ENCODE data around the gene PLCB1. TPM values are rescaled to one million over a fixed set of nuclear protein-coding genes. Genes with fewer than 3 reads are reported as not detected.

Gene PLCB1
- total RNA-seq, 1 experiment from 2014 or later, result 6.0 TPM

DNA sequence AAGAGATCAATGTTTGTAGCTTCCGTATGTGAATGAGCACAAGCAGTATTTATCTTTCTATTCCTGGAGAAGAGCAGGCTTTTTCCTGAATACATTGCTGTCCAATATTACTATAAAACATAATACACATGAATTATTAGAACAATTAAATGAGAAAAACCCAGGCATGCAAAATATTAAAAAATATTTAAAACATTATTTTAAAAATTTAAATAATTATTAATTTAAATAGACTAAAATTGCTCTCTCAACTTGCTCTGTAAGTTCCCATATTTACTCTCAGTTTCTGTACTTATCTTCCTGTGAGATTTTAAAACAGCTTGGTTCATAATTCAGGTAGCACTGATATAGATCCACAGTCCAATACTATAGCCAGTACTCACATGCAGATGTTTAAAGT, 97.0 kb downstream of the PLCB1 start:
- H3K27me3 Mint-ChIP-seq (ENCODE audit: unreplicated experiment), result peaks cover 13% of the 10 kb centered on the region
- intact Hi-C loops (cut with micrococcal nuclease; ENCODE audit: unreplicated experiment), result no loop called here

DNA sequence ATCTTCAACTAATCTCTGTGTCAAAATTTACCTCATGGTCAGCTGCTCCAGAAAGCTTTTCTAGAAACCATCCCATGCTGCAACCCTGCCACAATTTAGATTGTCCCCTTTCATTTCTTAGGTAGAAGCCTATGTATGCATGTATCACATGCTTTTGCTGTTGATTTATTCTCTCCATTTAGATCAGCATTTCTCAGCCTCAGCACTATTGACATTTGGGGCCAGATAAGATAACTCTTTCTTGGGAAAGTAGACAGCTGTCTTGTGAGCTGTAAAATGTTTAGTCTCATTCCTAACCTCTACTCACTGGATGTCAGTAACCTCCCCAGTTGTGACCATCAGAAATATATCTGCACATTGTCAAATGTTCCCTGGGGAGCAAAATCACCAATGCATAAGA, 99.0 kb downstream of the PLCB1 start:
- intact Hi-C loops (cut with micrococcal nuclease; ENCODE audit: unreplicated experiment), result no loop called here
- TF ChIP-seq, protein P1, sequence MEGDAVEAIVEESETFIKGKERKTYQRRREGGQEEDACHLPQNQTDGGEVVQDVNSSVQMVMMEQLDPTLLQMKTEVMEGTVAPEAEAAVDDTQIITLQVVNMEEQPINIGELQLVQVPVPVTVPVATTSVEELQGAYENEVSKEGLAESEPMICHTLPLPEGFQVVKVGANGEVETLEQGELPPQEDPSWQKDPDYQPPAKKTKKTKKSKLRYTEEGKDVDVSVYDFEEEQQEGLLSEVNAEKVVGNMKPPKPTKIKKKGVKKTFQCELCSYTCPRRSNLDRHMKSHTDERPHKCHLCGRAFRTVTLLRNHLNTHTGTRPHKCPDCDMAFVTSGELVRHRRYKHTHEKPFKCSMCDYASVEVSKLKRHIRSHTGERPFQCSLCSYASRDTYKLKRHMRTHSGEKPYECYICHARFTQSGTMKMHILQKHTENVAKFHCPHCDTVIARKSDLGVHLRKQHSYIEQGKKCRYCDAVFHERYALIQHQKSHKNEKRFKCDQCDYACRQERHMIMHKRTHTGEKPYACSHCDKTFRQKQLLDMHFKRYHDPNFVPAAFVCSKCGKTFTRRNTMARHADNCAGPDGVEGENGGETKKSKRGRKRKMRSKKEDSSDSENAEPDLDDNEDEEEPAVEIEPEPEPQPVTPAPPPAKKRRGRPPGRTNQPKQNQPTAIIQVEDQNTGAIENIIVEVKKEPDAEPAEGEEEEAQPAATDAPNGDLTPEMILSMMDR (IDR thresholded peaks at IDR 0.05; ENCODE audit: unreplicated experiment), result no peak
- DNase-seq, result no peak
- no peaks in the 10 kb centered on the region for H3K36me3 Mint-ChIP-seq (ENCODE audit: insufficient read depth, unreplicated experiment)
- no peak overlapping the region for H3K27ac Mint-ChIP-seq (ENCODE audit: unreplicated experiment)
- CTCF ChIA-PET, result no interaction called here
- H3K4me3 Mint-ChIP-seq (ENCODE audit: low read depth, unreplicated experiment), result no peak overlapping the region
- no peaks in the 10 kb centered on the region for H3K4me1 Mint-ChIP-seq (ENCODE audit: low read depth, unreplicated experiment)
- peaks cover 13% of the 10 kb centered on the region for H3K27me3 Mint-ChIP-seq (ENCODE audit: unreplicated experiment)
- no TSS peak for BruUV-seq (replicated peaks)
- no peaks in the 10 kb centered on the region for H3K9me3 Mint-ChIP-seq (ENCODE audit: low read depth, unreplicated experiment)

More for the DNA sequence above, 97.0 kb downstream of the PLCB1 start:
- Mint-ChIP-seq H3K4me1 (ENCODE audit: low read depth, unreplicated experiment) (no peaks in the 10 kb centered on the region), H3K9me3 (ENCODE audit: low read depth, unreplicated experiment) (no peaks in the 10 kb centered on the region), H3K27ac (ENCODE audit: unreplicated experiment) (no peak overlapping the region), H3K4me3 (ENCODE audit: low read depth, unreplicated experiment) (no peak overlapping the region), H3K36me3 (ENCODE audit: insufficient read depth, unreplicated experiment) (no peaks in the 10 kb centered on the region)
- DNase-seq, result no peak
- CTCF ChIA-PET, result no interaction called here
- no TSS peak for BruUV-seq (replicated peaks)
- TF ChIP-seq, protein P1 (IDR thresholded peaks at IDR 0.05; ENCODE audit: unreplicated experiment), result no peak

DNA sequence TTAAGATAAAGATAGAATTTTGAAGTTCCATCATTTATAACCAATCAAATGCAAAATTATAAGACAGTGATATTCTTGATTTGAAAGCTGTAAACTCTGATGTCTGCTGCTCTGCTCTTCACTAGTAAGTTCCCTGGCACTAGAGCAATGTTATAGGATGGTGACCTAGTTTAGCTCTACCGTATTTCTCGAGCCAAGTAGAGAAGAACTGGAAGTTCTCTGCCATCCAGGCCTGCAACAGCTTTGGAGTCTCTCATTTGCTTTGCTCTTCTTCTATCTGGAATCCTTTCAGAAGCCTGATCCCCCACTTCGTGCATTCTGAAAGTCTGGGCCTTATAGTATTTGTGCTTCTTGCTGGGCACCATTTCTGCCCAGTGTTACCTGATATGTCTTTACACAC, 100.3 kb downstream of the PLCB1 start:
- CTCF ChIA-PET, result no interaction called here
- Mint-ChIP-seq H3K36me3 (ENCODE audit: insufficient read depth, unreplicated experiment) (no peaks in the 10 kb centered on the region), H3K27me3 (ENCODE audit: unreplicated experiment) (peaks cover 13% of the 10 kb centered on the region), H3K27ac (ENCODE audit: unreplicated experiment) (no peak overlapping the region), H3K4me3 (ENCODE audit: low read depth, unreplicated experiment) (no peak overlapping the region), H3K9me3 (ENCODE audit: low read depth, unreplicated experiment) (no peaks in the 10 kb centered on the region), H3K4me1 (ENCODE audit: low read depth, unreplicated experiment) (no peaks in the 10 kb centered on the region)
- intact Hi-C loops (cut with micrococcal nuclease; ENCODE audit: unreplicated experiment), result no loop called here
- no TSS peak for BruUV-seq (replicated peaks)
- no peak for DNase-seq
- TF ChIP-seq, protein P1 (IDR thresholded peaks at IDR 0.05; ENCODE audit: unreplicated experiment), result no peak

DNA sequence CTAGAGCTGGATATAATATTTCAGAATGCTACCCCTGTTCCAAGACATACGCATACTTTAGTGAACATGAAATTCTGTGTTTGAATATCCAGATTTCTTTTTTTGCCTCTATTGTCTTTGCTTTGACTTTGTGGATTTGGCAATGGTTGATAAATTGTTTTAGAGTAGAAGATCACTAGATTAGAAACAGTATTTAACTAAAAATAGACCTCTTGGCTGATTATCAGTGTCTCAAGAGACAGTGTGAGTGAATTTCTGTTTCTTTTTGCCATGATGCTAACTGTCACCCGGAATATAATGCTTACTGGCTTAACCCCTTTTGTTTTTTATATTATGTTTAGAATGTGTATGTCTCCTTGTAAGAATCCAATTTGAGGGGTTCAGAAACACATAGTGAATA, 102.5 kb downstream of the PLCB1 start:
- no TSS peak for BruUV-seq (replicated peaks)
- Mint-ChIP-seq H3K27me3 (ENCODE audit: unreplicated experiment) (peaks cover 13% of the 10 kb centered on the region), H3K36me3 (ENCODE audit: insufficient read depth, unreplicated experiment) (no peaks in the 10 kb centered on the region), H3K4me3 (ENCODE audit: low read depth, unreplicated experiment) (no peak overlapping the region), H3K4me1 (ENCODE audit: low read depth, unreplicated experiment) (no peaks in the 10 kb centered on the region), H3K9me3 (ENCODE audit: low read depth, unreplicated experiment) (no peaks in the 10 kb centered on the region), H3K27ac (ENCODE audit: unreplicated experiment) (no peak overlapping the region)
- DNase-seq, result no peak
- intact Hi-C loops (cut with micrococcal nuclease; ENCODE audit: unreplicated experiment), result no loop called here
- TF ChIP-seq, protein P1 (IDR thresholded peaks at IDR 0.05; ENCODE audit: unreplicated experiment), result no peak
- CTCF ChIA-PET, result no interaction called here

DNA sequence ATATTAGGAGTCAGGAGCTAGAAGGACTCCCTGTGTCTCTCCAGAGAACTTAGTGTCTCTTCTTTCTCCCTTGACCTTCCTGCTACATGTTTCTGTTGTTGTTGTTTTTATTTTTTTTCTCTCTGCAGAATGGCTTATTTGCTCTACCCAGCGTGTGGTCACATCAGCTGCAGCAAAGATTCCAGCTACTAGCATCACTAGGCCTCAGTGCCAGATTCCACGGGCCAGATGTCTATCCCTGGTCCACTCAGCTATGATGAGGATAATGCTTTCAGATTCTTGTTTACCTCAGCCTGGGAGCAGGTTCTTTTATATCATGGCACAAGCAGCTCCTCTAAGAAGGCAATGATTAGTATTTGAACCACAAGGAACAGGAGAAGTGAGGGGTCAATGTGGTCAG, 110.0 kb downstream of the PLCB1 start:
- H3K4me3 Mint-ChIP-seq (ENCODE audit: low read depth, unreplicated experiment), result no peak overlapping the region
- H3K36me3 Mint-ChIP-seq (ENCODE audit: insufficient read depth, unreplicated experiment), result no peaks in the 10 kb centered on the region
- no peaks in the 10 kb centered on the region for H3K4me1 Mint-ChIP-seq (ENCODE audit: low read depth, unreplicated experiment)
- DNase-seq, result no peak
- CTCF ChIA-PET, result no interaction called here
- no peak overlapping the region for H3K27ac Mint-ChIP-seq (ENCODE audit: unreplicated experiment)
- BruUV-seq (replicated peaks), result no TSS peak
- H3K27me3 Mint-ChIP-seq (ENCODE audit: unreplicated experiment), result no peaks in the 10 kb centered on the region
- intact Hi-C loops (cut with micrococcal nuclease; ENCODE audit: unreplicated experiment), result no loop called here
- TF ChIP-seq, protein P1 (IDR thresholded peaks at IDR 0.05; ENCODE audit: unreplicated experiment), result no peak
- no peaks in the 10 kb centered on the region for H3K9me3 Mint-ChIP-seq (ENCODE audit: low read depth, unreplicated experiment)

All from Calu3 (cell line).